Testis (tissue), 3 donors: ENCODE measurements around the gene LNX2. TPM values are rescaled to one million over a fixed set of nuclear protein-coding genes. Genes with fewer than 3 reads are reported as not detected.
A peak's percentile ranks its signal among the peaks of the same experiment; 100 is the strongest.

Source experiments
- DNase-seq: peaks from one replicate; pipeline ENCODE4 v3.0.0-alpha.2; 2019
- H3K27ac ChIP-seq, 2 donors: fragments of 200-600 bp; sonication (generic); one replicate each; pipeline ENCODE4 v1.5.1; 2019
- H3K27me3 ChIP-seq: fragments of 200-600 bp; sonication (generic); one replicate; pipeline ENCODE4 v1.5.1; 2019
- H3K36me3 ChIP-seq: fragments of 200-600 bp; sonication (generic); one replicate; pipeline ENCODE4 v1.5.1; 2017; ENCODE audit warnings: low read depth; ENCODE audit errors: missing control alignments
- H3K4me1 ChIP-seq: fragments of 200-600 bp; sonication (generic); one replicate; pipeline ENCODE4 v1.5.1; 2019
- H3K4me3 ChIP-seq, 2 donors: fragments of 200-600 bp; sonication (generic); one replicate each; pipeline ENCODE4 v1.5.1; 2017 to 2019
- H3K9me3 ChIP-seq: fragments of 200-600 bp; sonication (generic); one replicate; pipeline ENCODE4 v1.5.1; 2017
- CTCF ChIP-seq, 3 experiments: fragments of 450-650 bp in 2 of 3; fragments of 200-600 bp in 1 of 3; sonication (generic) in 1 of 3; IDR thresholded peaks; one replicate each; pipeline ENCODE4 v1.5.1; 2016 to 2019; ENCODE audit warnings: antibody characterized with exemption in 3 of 3, mild to moderate bottlenecking in 2 of 3, moderate library complexity in 1 of 3
- POLR2A ChIP-seq: fragments of 450-650 bp; IDR thresholded peaks from one replicate; pipeline ENCODE4 v1.6.1; 2017; ENCODE audit warnings: antibody characterized with exemption, mild to moderate bottlenecking, moderate library complexity
- WGBS, 2 donors: methylation state at CpG; one replicate each; pipeline ENCODE4 v1.1.5; 2018; 5-methylcytosine and 5-hydroxymethylcytosine counted together
- intact Hi-C: fragments of 100-400 bp; cut with DNase I; formaldehyde crosslinking; loops from one replicate; pipeline ENCODE4 v1.15.1; 2023; ENCODE audit warnings: low total_unique reads
- polyA plus RNA-seq: library from polyadenylated mRNA; stranded (reverse); fragments of 350-450 nt; fragmentation: Illumina TruSeq; extraction: RNeasy Lipid Tissue Mini Kit (QIAGEN cat#74804); gene quantifications from one replicate; pipeline ENCODE4 v1.2.3, GENCODE V29; 2014; ENCODE audit warnings: low read depth, low replicate concordance; ENCODE audit not compliant: insufficient read depth
- total RNA-seq, 2 donors: library from RNA; depleted of rRNA; stranded (reverse); fragments of >200 nt; gene quantifications; one replicate each; pipeline ENCODE4 v1.2.3, GENCODE V29; 2016

Gene LNX2
- total and polyA plus RNA-seq, 3 donors from 2014 or later, result 22.5 to 39.6 (median 34.6) TPM

- no peak for DNase-seq
- intact Hi-C loops, result loop anchor here (10.0 kb wide), 1 partner anchor 290 kb away; no protein-coding TSS in a partner anchor
- no peak overlapping the region for H3K27ac ChIP-seq
- WGBS, 2 donors, result 83% methylated on average over 10 of the region's 10 CpGs
- H3K4me3 ChIP-seq, result no peak overlapping the region
- peaks cover 7% of the 10 kb centered on the region for H3K4me1 ChIP-seq
- no peaks in the 10 kb centered on the region for H3K27me3 ChIP-seq
- no peaks in the 10 kb centered on the region for H3K36me3 ChIP-seq
- H3K9me3 ChIP-seq, result no peaks in the 10 kb centered on the region
- TF ChIP-seq CTCF (IDR thresholded peaks at IDR 0.05), result no peak
- TF ChIP-seq POLR2A, result no peak
These were observed 86.0 kb downstream of the LNX2 start for GRCh38 chr13:27534108-27534980.

- Histone ChIP-seq H3K9me3 (no peaks in the 10 kb centered on the region), H3K27me3 (no peaks in the 10 kb centered on the region), H3K4me1 (peaks cover 7% of the 10 kb centered on the region), H3K27ac (no peak overlapping the region), H3K36me3 (no peaks in the 10 kb centered on the region), H3K4me3 (no peak overlapping the region)
- peak; percentile 78 to 79 (median 79) for TF ChIP-seq CTCF (IDR thresholded peaks at IDR 0.05)
- no peak for TF ChIP-seq POLR2A
- DNase-seq, result peak; percentile 92
- WGBS, 2 donors, result 28 to 34% methylated on average over 7 to 19 of the region's 19 CpGs
- intact Hi-C loops, result loop anchor here (10.0 kb wide), 1 partner anchor 292 kb away; no protein-coding TSS in a partner anchor
These were observed 87.1 kb downstream of the LNX2 start for GRCh38 chr13:27533155-27533643.

GRCh38 chr13:27528908-27529307, 91.4 kb downstream of the LNX2 start:
- no peaks in the 10 kb centered on the region for H3K9me3 ChIP-seq
- H3K27ac ChIP-seq, result no peak overlapping the region
- peaks cover 7% of the 10 kb centered on the region for H3K4me1 ChIP-seq
- no peak overlapping the region for H3K4me3 ChIP-seq
- intact Hi-C loops, result no loop called here
- WGBS, 2 donors, result 89 to 93% methylated on average over 6 of the region's 6 CpGs
- no peak for DNase-seq
- TF ChIP-seq CTCF (IDR thresholded peaks at IDR 0.05), result no peak
- no peak for TF ChIP-seq POLR2A
- no peaks in the 10 kb centered on the region for H3K36me3 ChIP-seq
- no peaks in the 10 kb centered on the region for H3K27me3 ChIP-seq

- 62 to 65% methylated on average over 3 of the region's 3 CpGs for WGBS, 2 donors
- intact Hi-C loops, result no loop called here
These were observed 93.8 kb downstream of the LNX2 start for GRCh38 chr13:27526516-27526915.

More at GRCh38 chr13:27526516-27526915, 93.8 kb downstream of the LNX2 start:
- no peaks in the 10 kb centered on the region for H3K4me1 ChIP-seq
- no peaks in the 10 kb centered on the region for H3K27me3 ChIP-seq
- H3K27ac ChIP-seq, result no peak overlapping the region
- no peak overlapping the region for H3K4me3 ChIP-seq
- H3K9me3 ChIP-seq, result no peaks in the 10 kb centered on the region
- no peak for DNase-seq
- no peaks in the 10 kb centered on the region for H3K36me3 ChIP-seq
- no peak for TF ChIP-seq CTCF (IDR thresholded peaks at IDR 0.05)
- no peak for TF ChIP-seq POLR2A
